HG03025 (cell line): ENCODE measurements around the gene KMT2E.

Experiments
- ATAC-seq: cut with Tn5 transposase; IDR thresholded peaks from one replicate; pipeline ENCODE4 v1.9.1; 2021; ENCODE audit warnings: mild to moderate bottlenecking, moderate library complexity; ENCODE audit not compliant: unreplicated experiment, low FRiP score

Gene KMT2E

GRCh38 chr7:105006367-105007136, 7.5 kb upstream of the KMT2E start:
- ATAC-seq = no peak

DNA sequence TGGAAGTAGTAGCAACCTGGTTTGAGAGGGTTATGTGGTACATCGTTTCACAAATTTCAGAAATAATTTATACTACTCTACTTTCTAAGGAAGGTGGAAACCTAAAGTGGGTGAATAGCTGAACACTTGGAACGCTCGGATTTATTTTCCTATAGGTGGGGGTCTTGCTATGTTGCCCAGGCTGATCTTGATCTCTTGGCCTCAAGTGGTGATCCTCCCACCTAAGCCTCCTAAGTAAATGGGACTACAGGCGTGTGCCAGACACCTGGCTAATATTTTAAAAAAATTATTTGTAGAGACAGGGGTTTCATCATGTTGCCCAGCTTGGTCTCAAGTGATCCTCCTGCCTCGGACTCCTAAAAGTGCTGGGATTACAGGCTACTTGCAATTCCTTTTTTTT, 6.7 kb upstream of the KMT2E start:
- ATAC-seq = no peak

DNA sequence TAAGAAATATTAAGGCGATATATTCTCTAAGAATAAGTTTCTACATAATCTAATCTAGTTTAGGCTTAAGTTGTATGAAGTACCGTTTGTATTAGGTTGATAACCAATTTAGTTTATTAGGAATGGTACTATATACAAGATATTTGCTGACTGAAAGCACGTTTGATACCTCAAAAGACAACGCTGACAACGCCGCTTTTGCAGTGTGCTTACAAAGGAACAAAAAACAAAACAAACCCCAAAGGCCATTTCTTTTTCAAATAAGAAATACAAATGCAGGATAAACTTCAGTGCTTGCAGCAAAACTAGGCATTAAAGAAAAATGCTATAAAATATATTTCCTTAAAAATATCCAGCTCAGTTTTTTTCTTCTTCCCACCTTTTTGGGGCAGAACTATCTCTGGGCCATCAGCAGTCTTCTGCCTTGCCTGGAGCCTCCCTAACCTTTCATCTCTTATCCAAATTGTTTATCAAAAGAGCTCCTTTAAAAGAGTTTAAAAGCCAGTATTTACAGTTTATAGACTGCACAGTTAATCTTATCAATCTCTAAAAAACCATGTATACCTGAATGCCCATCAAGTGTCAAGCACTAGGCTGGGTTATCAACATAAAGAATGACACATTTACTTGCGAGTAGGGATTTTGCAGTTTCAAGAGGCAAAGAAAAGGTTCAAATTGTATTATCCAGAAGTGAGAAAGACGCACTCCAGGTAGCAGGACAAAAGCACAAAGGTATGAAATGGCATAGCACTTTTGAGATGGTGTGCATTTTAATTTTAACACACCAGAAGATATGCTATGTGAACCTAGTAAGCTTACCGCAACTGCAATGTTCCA, 4.1 kb upstream of the KMT2E start:
- ATAC-seq = no peak

DNA sequence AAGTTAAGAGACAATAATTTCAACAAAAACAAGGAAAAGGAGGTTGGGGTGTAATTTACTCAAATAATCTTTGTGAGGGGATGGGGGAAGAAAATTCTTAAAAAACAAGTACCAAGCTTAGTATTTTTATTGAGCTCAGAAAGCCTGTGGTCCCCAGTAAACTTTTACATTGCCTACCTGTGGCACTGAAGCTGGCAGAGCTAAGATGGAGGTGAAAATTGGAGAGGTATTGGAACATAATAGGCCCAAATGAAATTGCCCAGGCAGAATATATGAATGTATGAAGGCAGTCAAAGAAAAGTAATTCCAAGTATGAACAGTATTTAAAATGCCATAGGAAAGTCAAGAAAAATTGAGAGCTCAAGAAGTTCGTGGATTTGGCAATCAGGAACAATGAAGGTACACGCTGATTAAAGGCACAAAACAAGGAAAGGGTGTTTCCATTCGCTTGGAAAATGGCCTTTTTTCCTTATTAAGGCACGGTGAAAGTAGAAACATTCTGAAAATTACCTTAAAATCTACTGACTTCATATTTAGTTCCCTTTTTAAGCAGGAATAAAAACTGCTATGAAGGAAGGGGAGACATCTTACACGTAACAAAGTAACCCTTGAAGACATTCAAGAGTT, 3.4 kb upstream of the KMT2E start:
- no peak for ATAC-seq

DNA sequence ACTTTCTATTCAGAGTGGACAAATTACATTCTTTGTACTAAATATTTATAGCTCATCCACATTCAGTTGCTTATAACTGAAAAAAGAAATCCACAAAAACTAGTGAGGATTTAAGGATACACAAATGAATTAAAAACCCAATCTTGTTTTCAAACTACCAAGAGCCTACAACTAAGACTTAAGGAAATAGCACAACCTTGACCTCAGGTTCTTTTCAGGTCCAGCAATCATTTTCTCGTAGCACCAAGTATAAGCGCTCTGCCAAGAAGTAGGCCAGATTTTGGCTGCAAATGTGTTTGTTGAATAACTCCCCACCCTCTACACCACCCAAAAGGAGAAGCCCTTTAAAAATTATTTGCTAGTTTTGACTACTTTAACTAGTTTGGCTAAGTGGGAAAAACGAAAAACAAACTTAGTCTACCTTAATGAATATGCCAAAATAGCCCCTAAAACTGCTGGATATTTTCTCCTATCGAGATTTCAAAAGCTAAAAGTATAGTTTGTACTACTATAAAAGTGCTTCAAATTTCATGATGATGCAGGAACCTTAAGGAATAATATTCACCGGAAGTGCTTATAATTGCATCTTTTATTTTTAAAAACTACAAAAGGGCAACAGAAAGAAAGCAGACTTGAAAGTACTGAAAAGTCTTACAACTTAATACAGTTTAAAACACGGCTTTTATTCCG, 2.7 kb upstream of the KMT2E start:
- ATAC-seq = no peak

DNA sequence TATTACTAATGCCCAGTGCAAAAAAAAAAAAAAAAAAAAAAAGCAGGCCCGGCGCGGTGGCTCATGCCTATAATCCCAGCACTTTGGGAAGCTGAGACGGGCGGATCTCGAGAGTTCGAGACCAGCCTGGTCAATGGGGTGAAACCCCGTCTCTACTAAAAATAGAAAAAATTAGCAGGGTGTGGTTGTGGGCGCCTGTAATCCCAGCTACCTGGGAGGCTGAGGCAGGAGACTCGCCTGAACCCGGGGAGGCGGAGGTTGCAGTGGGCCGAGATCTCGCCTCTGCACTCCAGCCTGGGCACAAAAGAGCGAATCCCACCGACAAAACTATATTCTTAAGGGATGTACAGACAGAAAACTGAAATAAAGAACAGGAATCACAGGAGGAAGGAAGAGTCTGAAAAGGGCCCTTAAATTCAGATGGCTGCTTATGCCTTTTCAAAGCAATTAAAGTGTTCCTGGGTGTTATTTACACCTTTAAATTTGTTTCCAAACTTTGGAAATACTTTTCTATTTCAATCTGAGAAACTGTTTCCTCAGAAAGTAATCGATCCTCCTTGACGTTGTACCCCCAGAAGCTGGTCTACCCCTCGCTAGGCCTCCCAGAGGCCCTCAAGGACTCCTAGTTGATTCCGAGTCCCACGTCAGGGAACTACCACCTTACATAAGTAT, 2.0 kb upstream of the KMT2E start:
- no peak for ATAC-seq

- ATAC-seq = peak; percentile 76
Measured at GRCh38 chr7:105012503-105013220, 1.3 kb upstream of the KMT2E start.

GRCh38 chr7:105013221-105013815, 687 bp upstream of the KMT2E start:
- peak; percentile 44 for ATAC-seq

DNA sequence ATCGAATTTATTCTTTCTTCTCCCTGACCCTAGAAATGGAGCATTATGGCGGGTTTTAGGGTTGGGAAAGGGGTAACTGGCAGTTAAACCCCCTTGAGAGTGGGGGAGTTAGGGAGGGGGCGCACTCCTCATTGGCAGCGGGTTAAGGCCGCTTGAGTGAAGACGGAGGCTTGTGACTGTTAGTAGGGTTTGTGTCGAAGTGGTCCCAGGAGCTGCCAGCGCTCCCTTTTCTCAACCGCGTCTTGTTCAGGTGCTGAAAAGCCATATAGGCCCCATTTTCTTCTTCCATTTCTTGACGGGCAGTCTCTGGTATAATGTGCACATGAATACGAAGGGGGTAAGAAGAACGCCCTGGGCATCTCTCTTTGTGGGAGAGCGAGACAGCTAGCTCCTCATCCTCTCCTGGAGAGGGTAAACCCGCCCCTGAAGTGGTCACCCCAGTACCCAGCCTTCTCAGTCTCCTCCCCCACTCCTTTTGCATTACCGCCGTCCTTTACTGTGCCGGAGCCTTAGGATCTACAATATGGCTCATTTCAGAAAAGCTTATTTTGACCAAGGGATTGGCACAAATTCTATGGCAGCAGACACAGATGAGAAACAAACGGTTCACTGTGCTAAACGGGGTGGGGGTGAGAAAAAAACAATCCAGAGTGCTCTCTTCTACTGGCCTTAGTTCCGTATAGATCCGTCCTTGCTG, 836 bp downstream of the KMT2E start:
- no peak for ATAC-seq

DNA sequence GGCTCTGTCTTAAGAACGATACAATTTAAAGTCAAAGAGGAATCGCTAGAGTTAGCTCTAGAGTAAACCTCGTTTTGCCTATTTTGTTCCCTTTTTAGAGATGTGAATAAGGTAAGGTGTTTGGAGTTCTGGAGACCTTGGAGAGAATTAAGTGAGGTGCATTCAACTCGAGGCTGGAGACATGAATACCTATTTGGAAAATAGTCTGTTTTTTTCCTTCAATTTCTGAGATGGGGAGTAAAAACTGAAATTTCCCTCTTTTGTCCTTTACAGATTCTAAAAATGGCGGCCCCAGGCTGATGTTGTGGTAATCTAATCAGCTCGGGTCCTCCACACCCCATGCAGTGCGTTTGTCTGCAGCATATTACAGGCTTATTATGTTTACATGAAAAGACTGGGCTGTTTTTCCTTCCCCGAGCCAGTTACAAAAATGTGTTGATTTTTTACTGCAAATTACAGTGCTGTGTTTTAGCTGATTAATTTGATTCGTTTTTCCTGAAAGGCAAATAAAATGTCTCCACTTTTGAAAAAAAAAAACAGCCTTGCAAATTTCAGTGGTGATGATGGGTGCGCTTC, 1.5 kb downstream of the KMT2E start:
- no peak for ATAC-seq

DNA sequence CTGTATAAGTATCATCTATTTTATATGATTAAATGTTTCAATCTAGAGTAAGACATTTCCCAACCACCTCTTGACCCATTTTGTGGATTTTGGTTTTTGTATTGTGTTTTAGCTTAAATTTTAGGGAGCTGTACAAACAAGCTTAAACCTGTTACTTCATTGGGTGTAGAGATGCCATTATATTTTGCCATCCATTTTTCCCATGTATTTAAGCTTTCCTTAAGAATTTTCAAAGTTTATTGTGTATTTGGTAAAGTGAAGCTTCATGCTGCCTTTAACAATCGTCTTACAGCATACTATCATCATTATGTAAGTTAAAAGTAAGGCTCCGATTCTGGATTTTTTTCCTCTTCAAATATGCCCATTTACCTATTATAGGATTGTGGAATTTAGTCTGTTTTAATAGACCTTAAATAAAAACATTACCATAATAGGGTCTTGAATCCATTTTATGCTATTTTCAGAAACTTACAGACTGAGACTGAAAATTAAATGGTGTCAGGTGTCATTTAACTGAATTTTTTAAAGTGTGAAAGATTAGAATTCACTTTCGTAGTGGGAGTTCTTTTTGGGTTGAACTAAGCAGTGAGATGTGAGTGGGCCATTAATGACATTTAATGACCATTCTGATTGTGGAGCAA, 2.2 kb downstream of the KMT2E start:
- no peak for ATAC-seq

GRCh38 chr7:105016709-105017656, 3.0 kb downstream of the KMT2E start:
- no peak for ATAC-seq

DNA sequence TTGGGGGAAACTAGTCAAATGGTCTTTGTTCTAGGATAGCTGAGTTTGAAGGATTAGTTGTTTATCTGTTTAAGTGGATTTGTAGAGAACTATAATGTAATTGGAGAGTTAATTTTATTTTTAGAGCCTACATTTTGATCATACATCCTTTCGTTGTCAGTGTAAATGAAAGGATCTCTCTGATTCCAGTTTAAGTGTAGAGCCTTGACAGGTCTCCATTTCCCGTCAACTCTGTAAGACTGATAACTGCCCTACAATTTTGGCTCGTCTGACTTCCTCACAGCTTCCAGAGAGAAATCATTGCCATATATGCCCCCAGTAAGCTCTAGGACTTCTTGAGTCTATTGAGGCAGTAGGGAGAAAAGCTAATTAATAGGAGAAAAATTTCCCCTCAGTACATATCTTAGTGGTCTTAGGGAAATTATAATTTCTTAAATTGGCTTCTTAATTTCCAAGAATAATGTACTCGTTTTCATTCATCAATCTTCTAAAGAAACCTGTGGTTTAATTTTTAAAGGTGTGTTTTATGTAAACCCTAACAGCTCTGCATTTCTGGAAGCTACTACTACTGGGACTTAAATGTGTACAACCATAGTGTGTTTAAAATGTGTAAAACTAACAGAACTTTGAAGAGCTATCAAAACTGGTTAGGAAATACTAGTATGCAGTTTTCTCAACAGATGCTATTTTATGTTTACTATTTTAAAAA, 3.8 kb downstream of the KMT2E start:
- no peak for ATAC-seq

DNA sequence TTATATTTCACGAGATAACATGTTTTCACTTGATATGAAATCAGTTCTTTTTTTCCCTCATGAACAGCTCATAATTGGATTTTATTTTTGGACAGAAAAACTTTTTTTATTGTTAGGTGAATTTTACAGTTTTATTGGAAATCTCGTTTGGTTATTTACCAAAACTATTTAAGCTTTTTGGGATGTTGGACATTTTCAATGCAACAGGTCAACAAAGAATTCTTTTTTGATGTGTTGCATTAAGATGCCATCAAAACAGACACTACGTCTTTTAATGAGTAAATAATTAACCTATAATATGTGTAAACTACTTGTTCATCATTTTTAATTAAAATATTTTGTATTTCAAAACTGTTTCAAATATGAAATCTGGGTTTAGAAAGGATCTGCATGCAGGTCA, 5.3 kb downstream of the KMT2E start:
- ATAC-seq = no peak

- no peak for ATAC-seq
Measured at GRCh38 chr7:105020926-105021325, 6.9 kb downstream of the KMT2E start.

DNA sequence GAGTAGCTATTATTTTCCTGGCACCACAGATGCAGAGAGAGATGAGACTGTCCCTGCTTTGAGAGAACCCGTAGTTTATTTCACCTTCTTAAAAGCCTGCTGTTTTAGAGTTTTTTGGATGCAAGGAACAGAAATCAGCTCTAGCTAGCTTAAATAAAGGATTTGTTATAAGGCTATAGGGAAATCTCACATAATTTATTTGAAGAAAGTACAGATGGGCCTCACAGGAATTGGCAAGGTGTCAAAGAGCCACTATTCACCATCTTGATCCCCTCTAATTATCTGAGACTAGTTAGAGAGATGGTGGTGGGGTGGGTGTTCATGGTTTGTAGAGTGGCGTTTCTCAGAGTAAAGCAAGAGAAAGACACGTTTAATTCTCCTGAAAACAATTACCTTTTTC, 7.3 kb downstream of the KMT2E start:
- ATAC-seq = no peak
